ENCODE measurements around the gene FITM1.

The FITM1 gene

GRCh38 chr14:24167469-24168114 is 37.1 kb downstream of the FITM1 start:
- peaks cover 32% of the 10 kb centered on the region for H3K36me3 ChIP-seq
- no peak for TF ChIP-seq CTCF (IDR thresholded peaks at IDR 0.05; ENCODE audit: low read depth, low read length)
- no peak overlapping the region for H3K27ac ChIP-seq
- no peak for DNase-seq
- no peak overlapping the region for H3K4me3 ChIP-seq (ENCODE audit: low read depth, low read length)
- H3K27me3 ChIP-seq (ENCODE audit: insufficient read depth, low read depth, severe bottlenecking), result no peaks in the 10 kb centered on the region
- no peaks in the 10 kb centered on the region for H3K9me3 ChIP-seq (ENCODE audit: severe bottlenecking)

- no peak for TF ChIP-seq CTCF (IDR thresholded peaks at IDR 0.05; ENCODE audit: low read depth, low read length)
- Histone ChIP-seq H3K27ac (peak within 1 kb of the TSS; percentile 90), H3K9me3 (ENCODE audit: severe bottlenecking) (no peaks in the 10 kb centered on the region), H3K4me3 (ENCODE audit: low read depth, low read length) (peak within 1 kb of the TSS; percentile 75), H3K27me3 (ENCODE audit: insufficient read depth, low read depth, severe bottlenecking) (no peaks in the 10 kb centered on the region), H3K36me3 (peaks cover 41% of the 10 kb centered on the region)
- DNase-seq, result peak; percentile 99
These were observed 41.2 kb downstream of the FITM1 start, which contains the start of gene REC8 for GRCh38 chr14:24171422-24172260. REC8 (plus strand) TSS chr14:24172080; CDS start chr14:24172553, 473 bp downstream.

- no peaks in the 10 kb centered on the region for H3K27me3 ChIP-seq (ENCODE audit: insufficient read depth, low read depth, severe bottlenecking)
- TF ChIP-seq CTCF (IDR thresholded peaks at IDR 0.05; ENCODE audit: low read depth, low read length), result no peak
- H3K36me3 ChIP-seq, result peaks cover 48% of the 10 kb centered on the region
- DNase-seq, result peak; percentile 49
- H3K27ac ChIP-seq, result peak overlapping the region; percentile 90
- H3K4me3 ChIP-seq (ENCODE audit: low read depth, low read length), result peak overlapping the region; percentile 75
- no peaks in the 10 kb centered on the region for H3K9me3 ChIP-seq (ENCODE audit: severe bottlenecking)
These were observed 41.9 kb downstream of the FITM1 start for GRCh38 chr14:24172261-24172860.

- H3K27me3 ChIP-seq (ENCODE audit: insufficient read depth, low read depth, severe bottlenecking), result no peaks in the 10 kb centered on the region
- H3K36me3 ChIP-seq, result peaks cover 53% of the 10 kb centered on the region
- no peak for DNase-seq
- TF ChIP-seq CTCF (IDR thresholded peaks at IDR 0.05; ENCODE audit: low read depth, low read length), result no peak
- peak overlapping the region; percentile 75 for H3K4me3 ChIP-seq (ENCODE audit: low read depth, low read length)
- no peaks in the 10 kb centered on the region for H3K9me3 ChIP-seq (ENCODE audit: severe bottlenecking)
- H3K27ac ChIP-seq, result peak overlapping the region; percentile 90
These were observed 42.4 kb downstream of the FITM1 start for GRCh38 chr14:24172871-24173281.

- DNase-seq, result no peak
- Histone ChIP-seq H3K27me3 (ENCODE audit: insufficient read depth, low read depth, severe bottlenecking) (no peaks in the 10 kb centered on the region), H3K9me3 (ENCODE audit: severe bottlenecking) (no peaks in the 10 kb centered on the region), H3K4me3 (ENCODE audit: low read depth, low read length) (no peak overlapping the region), H3K36me3 (peaks cover 91% of the 10 kb centered on the region), H3K27ac (no peak overlapping the region)
- no peak for TF ChIP-seq CTCF (IDR thresholded peaks at IDR 0.05; ENCODE audit: low read depth, low read length)
These were observed 46.1 kb downstream of the FITM1 start for GRCh38 chr14:24176599-24176998.

All from WERI-Rb-1 (cell line).